GM19193 (cell line): ENCODE data around the gene CELF2.

ENCODE experiments used
- POLR2A ChIP-seq: IDR thresholded peaks from 4 replicates; pipeline ENCODE4 v1.6.1; 2011; ENCODE audit not compliant: insufficient read depth, insufficient read length; ENCODE audit errors: extremely low read depth

Gene CELF2

GRCh38 chr10:11223081-11223480, 205.4 kb downstream of the CELF2 start:
- TF ChIP-seq POLR2A: no peak

- TF ChIP-seq POLR2A: no peak
Observed at GRCh38 chr10:11223507-11224140, 206.0 kb downstream of the CELF2 start.

GRCh38 chr10:11224321-11224720, 206.6 kb downstream of the CELF2 start:
- TF ChIP-seq POLR2A: no peak

- no peak for TF ChIP-seq POLR2A
Observed at GRCh38 chr10:11224792-11225416, 207.2 kb downstream of the CELF2 start.

- no peak for TF ChIP-seq POLR2A
Observed at GRCh38 chr10:11225935-11226334, 208.3 kb downstream of the CELF2 start.

- TF ChIP-seq POLR2A: no peak
Observed at GRCh38 chr10:11227103-11227502, 209.4 kb downstream of the CELF2 start.

GRCh38 chr10:11229893-11230292, 212.2 kb downstream of the CELF2 start:
- no peak for TF ChIP-seq POLR2A

- TF ChIP-seq POLR2A: no peak
Observed at GRCh38 chr10:11230498-11231167, 213.0 kb downstream of the CELF2 start.

GRCh38 chr10:11231285-11231684, 213.6 kb downstream of the CELF2 start:
- no peak for TF ChIP-seq POLR2A

GRCh38 chr10:11232222-11232961, 214.7 kb downstream of the CELF2 start:
- TF ChIP-seq POLR2A: no peak

- no peak for TF ChIP-seq POLR2A
Observed at GRCh38 chr10:11234857-11235531, 217.3 kb downstream of the CELF2 start.

GRCh38 chr10:11235771-11236170, 218.1 kb downstream of the CELF2 start:
- no peak for TF ChIP-seq POLR2A

- no peak for TF ChIP-seq POLR2A
Observed at GRCh38 chr10:11236234-11236633, 218.6 kb downstream of the CELF2 start.

- TF ChIP-seq POLR2A: no peak
Observed at GRCh38 chr10:11237571-11237970, 219.9 kb downstream of the CELF2 start.

- TF ChIP-seq POLR2A: no peak
Observed at GRCh38 chr10:11238893-11239292, 221.2 kb downstream of the CELF2 start.
